IMR-90 (cell line): Measurements from ENCODE around the gene TACR2. TPM values are rescaled to one million over a fixed set of nuclear protein-coding genes. Genes with fewer than 3 reads are reported as not detected.

Source experiments
- ATAC-seq: fragments of 200-7000 bp; cut with Tn5 transposase; 2 replicates; pipeline ENCODE4 v1.9.1; 2020; ENCODE audit warnings: low read depth, mild to moderate bottlenecking, moderate library complexity
- BruUV-seq: library from RNA; stranded (reverse); fragments of 400-500 nt; replicated peaks from 2 replicates; lab custom pipeline; 2021; lab: Mats Ljungman, UMichigan
- CTCF ChIA-PET: fragments of 300-600 bp; formaldehyde crosslinking; extraction: SDS; loops from one replicate; lab custom pipeline; 2021; ENCODE audit warnings: antibody characterized with exemption; lab: Yijun Ruan, JAX
- POLR2A ChIA-PET: fragments of 300-600 bp; sonication (Branson Sonifier 250); formaldehyde crosslinking; loops from one replicate; lab custom pipeline; 2022; ENCODE audit warnings: antibody characterized with exemption; ENCODE audit not compliant: unreplicated experiment; lab: Charles Lee
- DNase-seq: peaks from one replicate; pipeline ENCODE4 v3.0.0; 2013
- H2AFZ ChIP-seq: replicated peaks from 2 replicates; pipeline ENCODE3; 2013; ENCODE audit warnings: low read length, mild to moderate bottlenecking; ENCODE audit not compliant: poor library complexity
- H2AK5ac ChIP-seq: 2 replicates; pipeline ENCODE4 v1.6.1; 2013; ENCODE audit warnings: low read depth, low read length, inconsistent platforms
- H2AK9ac ChIP-seq: replicated peaks from 2 replicates; pipeline ENCODE3; 2013; ENCODE audit warnings: mild to moderate bottlenecking, low read depth, low read length, moderate library complexity; ENCODE audit not compliant: poor library complexity
- H2BK120ac ChIP-seq: 2 replicates; pipeline ENCODE4 v1.6.1; 2013; ENCODE audit warnings: low read depth, low read length, inconsistent platforms
- H2BK15ac ChIP-seq: 3 replicates; pipeline ENCODE4 v1.6.1; 2013; ENCODE audit warnings: low read depth, low read length, inconsistent platforms
- H2BK20ac ChIP-seq: 2 replicates; pipeline ENCODE4 v1.6.1; 2013; ENCODE audit warnings: low read depth, mild to moderate bottlenecking, inconsistent platforms, low read length, moderate library complexity
- H2BK5ac ChIP-seq: 2 replicates; pipeline ENCODE4 v1.6.1; 2013; ENCODE audit warnings: mild to moderate bottlenecking, low read depth, low read length, inconsistent platforms; ENCODE audit not compliant: poor library complexity, severe bottlenecking
- H3K14ac ChIP-seq: replicated peaks from 2 replicates; pipeline ENCODE4 v1.6.1; 2013; ENCODE audit warnings: low read depth, low read length, inconsistent platforms
- H3K18ac ChIP-seq: 2 replicates; pipeline ENCODE4 v1.6.1; 2013; ENCODE audit warnings: low read depth, low read length, control low read depth
- H3K23ac ChIP-seq: 2 replicates; pipeline ENCODE4 v1.6.1; 2013; ENCODE audit warnings: low read depth, low read length, inconsistent platforms
- H3K27ac ChIP-seq: 2 replicates; pipeline ENCODE4 v1.5.1; 2013; ENCODE audit warnings: mild to moderate bottlenecking, control low read depth, low read length; ENCODE audit not compliant: insufficient read depth
- H3K27me3 ChIP-seq: 2 replicates; pipeline ENCODE4 v1.6.1; 2013; ENCODE audit warnings: low read length; ENCODE audit not compliant: control insufficient read depth, insufficient read depth
- H3K36me3 ChIP-seq: 2 replicates; pipeline ENCODE4 v1.6.1; 2013; ENCODE audit warnings: low read length, mixed read lengths; ENCODE audit not compliant: control insufficient read depth, insufficient read depth
- H3K4ac ChIP-seq: 2 replicates; pipeline ENCODE4 v1.6.1; 2013; ENCODE audit warnings: low read depth, low read length, inconsistent platforms
- H3K4me1 ChIP-seq: 2 replicates; pipeline ENCODE4 v1.6.1; 2013; ENCODE audit warnings: low read length, mixed read lengths; ENCODE audit not compliant: control insufficient read depth, insufficient read depth
- H3K4me2 ChIP-seq: 2 replicates; pipeline ENCODE4 v1.6.1; 2013; ENCODE audit warnings: low read depth, mild to moderate bottlenecking, control low read depth, low read length, moderate library complexity
- H3K4me3 ChIP-seq: 2 replicates; pipeline ENCODE4 v1.5.1; 2013; ENCODE audit warnings: low read depth, mild to moderate bottlenecking, control low read depth, low read length, moderate library complexity; ENCODE audit not compliant: insufficient read depth
- H3K56ac ChIP-seq: 2 replicates; pipeline ENCODE4 v1.6.1; 2013; ENCODE audit warnings: low read length, inconsistent platforms; ENCODE audit not compliant: insufficient read depth; ENCODE audit errors: extremely low read depth
- H3K79me1 ChIP-seq, 2 experiments: 2 replicates each; pipeline ENCODE4 v1.6.1; 2013; ENCODE audit warnings: low read length in 2 of 2, inconsistent platforms in 1 of 2, low read depth in 1 of 2
- H3K9ac ChIP-seq: 2 replicates; pipeline ENCODE4 v1.6.1; 2013; ENCODE audit warnings: low read depth, low read length, control low read depth
- H3K9me1 ChIP-seq: 2 replicates; pipeline ENCODE4 v1.6.1; 2013; ENCODE audit warnings: low read length, inconsistent platforms; ENCODE audit not compliant: insufficient read depth
- H3K9me3 ChIP-seq: 2 replicates; pipeline ENCODE4 v1.6.1; 2013; ENCODE audit warnings: low read length; ENCODE audit not compliant: control insufficient read depth, insufficient read depth
- H4K20me1 ChIP-seq: 2 replicates; pipeline ENCODE4 v1.6.1; 2013; ENCODE audit warnings: low read length, inconsistent platforms; ENCODE audit not compliant: insufficient read depth
- H4K5ac ChIP-seq: 2 replicates; pipeline ENCODE4 v1.6.1; 2013; ENCODE audit warnings: mild to moderate bottlenecking, low read depth, low read length, control low read depth
- H4K8ac ChIP-seq, 2 experiments: 2 replicates each; pipeline ENCODE4 v1.6.1; 2013; ENCODE audit warnings: low read depth in 2 of 2, low read length in 2 of 2, control low read depth in 1 of 2, inconsistent platforms in 1 of 2
- H4K91ac ChIP-seq: 2 replicates; pipeline ENCODE4 v1.6.1; 2013; ENCODE audit warnings: low read depth, low read length, inconsistent platforms; ENCODE audit not compliant: insufficient read depth
- CEBPB ChIP-seq: IDR thresholded peaks from 2 replicates; pipeline ENCODE4 v1.6.1; 2012; ENCODE audit warnings: low read depth, low read length, improper control_type of control experiment
- CHD1 ChIP-seq: IDR thresholded peaks from 2 replicates; pipeline ENCODE4 v1.6.1; 2012; ENCODE audit warnings: low read depth, low read length, improper control_type of control experiment
- MAFK ChIP-seq: IDR thresholded peaks from 2 replicates; pipeline ENCODE4 v1.6.1; 2012; ENCODE audit warnings: low read depth, low read length, improper control_type of control experiment
- MAZ ChIP-seq: IDR thresholded peaks from 2 replicates; pipeline ENCODE4 v1.6.1; 2012; ENCODE audit warnings: low read depth, mild to moderate bottlenecking, low read length, improper control_type of control experiment, moderate library complexity, borderline replicate concordance
- RAD21 ChIP-seq: IDR thresholded peaks from 2 replicates; pipeline ENCODE4 v1.6.1; 2012; ENCODE audit warnings: low read length, improper control_type of control experiment
- WGBS, 2 experiments: methylation state at CpG; one replicate each; pipeline versions ENCODE4 v1.1.5 to v1.1.7; 2013; ENCODE audit warnings: missing lambda C conversion rate in 2 of 2; ENCODE audit not compliant: insufficient read length in 1 of 2; ENCODE audit errors: extremely low coverage in 2 of 2; 5-methylcytosine and 5-hydroxymethylcytosine counted together
- dilution Hi-C: fragments of 300-500 bp; cut with HindIII; formaldehyde crosslinking; loops from one replicate; pipeline ENCODE4 v1.14.3; 2018; ENCODE audit warnings: low sequenced_read_pairs; ENCODE audit not compliant: unreplicated experiment
- in situ Hi-C: fragments of 300-500 bp; cut with MboI; formaldehyde crosslinking; loops from 3 replicates; pipeline ENCODE4 v1.14.3; 2019; ENCODE audit warnings: low sequenced_read_pairs, inconsistent platforms, mixed read lengths
- intact Hi-C: fragments of 100-400 bp; cut with micrococcal nuclease; formaldehyde crosslinking; loops from 2 replicates; pipeline ENCODE4 v1.10.0; 2022
- polyA plus RNA-seq, 3 experiments: library from polyadenylated mRNA; depleted of rRNA; stranded (reverse); fragments of >200 nt; gene quantifications; 2 replicates each; pipeline ENCODE4 v1.2.3, GENCODE V29; 2012; ENCODE audit warnings: low replicate concordance in 1 of 3
- total RNA-seq: library from RNA; depleted of rRNA; stranded (reverse); fragments of >200 nt; gene quantifications from 2 replicates; pipeline ENCODE4 v1.2.3, GENCODE V29; 2012
- TF ChIP-seq, protein P1 (sequence below): conservative IDR thresholded peaks from 2 replicates; pipeline ENCODE4 v1.5.1; 2012; ENCODE audit warnings: mild to moderate bottlenecking, low read depth, low read length, improper control_type of control experiment

The TACR2 gene
- total and polyA plus RNA-seq, 2 of the 4 experiments (the other 2 are of a cell fraction), result not detected

DNA sequence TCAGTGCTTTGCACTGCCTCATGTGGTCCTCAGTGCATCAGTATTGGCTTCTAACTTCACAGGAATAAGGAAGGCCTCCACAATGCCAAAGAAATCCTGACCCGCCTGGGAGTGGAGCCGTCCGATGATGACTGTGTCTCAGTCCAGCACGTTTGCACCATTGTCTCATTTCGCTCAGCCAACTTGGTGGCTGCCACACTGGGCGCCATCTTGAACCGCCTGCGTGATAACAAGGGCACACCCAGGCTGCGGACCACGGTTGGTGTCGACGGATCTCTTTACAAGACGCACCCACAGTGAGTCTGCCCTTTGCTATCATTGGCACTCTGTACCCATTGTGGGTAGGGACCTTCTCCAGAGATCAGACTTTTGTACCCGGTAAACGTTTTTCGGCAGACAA is 36.9 kb downstream of the TACR2 start:
- Histone ChIP-seq H4K8ac (no peak overlapping the region), H2BK20ac (no peak overlapping the region), H2AFZ (no peak overlapping the region), H4K91ac (no peak overlapping the region), H3K79me1 (peaks cover 14 to 30% of the 10 kb centered on the region in 2 experiments; a peak in 2 of 4 replicates), H3K36me3 (peaks cover 36% of the 10 kb centered on the region), H3K23ac (no peak overlapping the region), H4K20me1 (peaks cover 23% of the 10 kb centered on the region), H3K56ac (no peak overlapping the region), H3K4me3 (no peak overlapping the region), H3K4me1 (peaks cover 10% of the 10 kb centered on the region), H3K9me1 (0 out of 2 replicates have a peak, but pooled peaks cover 6% of the 10 kb centered on the region), H3K4me2 (no peak overlapping the region), H3K14ac (no peak overlapping the region), H2AK9ac (no peak overlapping the region), H2BK120ac (no peak overlapping the region), H3K27me3 (no peaks in the 10 kb centered on the region), H2AK5ac (no peak overlapping the region), H4K5ac (no peak overlapping the region), H2BK5ac (no peak overlapping the region), H2BK15ac (no peak overlapping the region), H3K4ac (no peak overlapping the region), H3K18ac (no peak overlapping the region), H3K27ac (no peak overlapping the region), H3K9ac (no peak overlapping the region), H3K9me3 (no peaks in the 10 kb centered on the region)
- no TSS peak for BruUV-seq
- no peak for ATAC-seq
- TF ChIP-seq CEBPB, result no peak
- no peak for TF ChIP-seq MAFK
- TF ChIP-seq, protein P1, sequence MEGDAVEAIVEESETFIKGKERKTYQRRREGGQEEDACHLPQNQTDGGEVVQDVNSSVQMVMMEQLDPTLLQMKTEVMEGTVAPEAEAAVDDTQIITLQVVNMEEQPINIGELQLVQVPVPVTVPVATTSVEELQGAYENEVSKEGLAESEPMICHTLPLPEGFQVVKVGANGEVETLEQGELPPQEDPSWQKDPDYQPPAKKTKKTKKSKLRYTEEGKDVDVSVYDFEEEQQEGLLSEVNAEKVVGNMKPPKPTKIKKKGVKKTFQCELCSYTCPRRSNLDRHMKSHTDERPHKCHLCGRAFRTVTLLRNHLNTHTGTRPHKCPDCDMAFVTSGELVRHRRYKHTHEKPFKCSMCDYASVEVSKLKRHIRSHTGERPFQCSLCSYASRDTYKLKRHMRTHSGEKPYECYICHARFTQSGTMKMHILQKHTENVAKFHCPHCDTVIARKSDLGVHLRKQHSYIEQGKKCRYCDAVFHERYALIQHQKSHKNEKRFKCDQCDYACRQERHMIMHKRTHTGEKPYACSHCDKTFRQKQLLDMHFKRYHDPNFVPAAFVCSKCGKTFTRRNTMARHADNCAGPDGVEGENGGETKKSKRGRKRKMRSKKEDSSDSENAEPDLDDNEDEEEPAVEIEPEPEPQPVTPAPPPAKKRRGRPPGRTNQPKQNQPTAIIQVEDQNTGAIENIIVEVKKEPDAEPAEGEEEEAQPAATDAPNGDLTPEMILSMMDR, result no peak
- TF ChIP-seq CHD1, result no peak
- no peak for TF ChIP-seq RAD21
- no peak for TF ChIP-seq MAZ
- dilution Hi-C loops, result no loop called here
- ChIA-PET CTCF (no interaction called here), POLR2A (no interaction called here)
- intact Hi-C loops, result no loop called here
- 96% methylated on average over 7 of the region's 16 CpGs; no CpG with 5 or more reads in 1 of the 2 experiments for WGBS, 2 experiments
- in situ Hi-C loops, result no loop called here
- no peak for DNase-seq
